Nephron progenitor cell (in vitro differentiated cells): Measurements from ENCODE around the gene IER5.

Source experiments
- DNase-seq: peaks from one replicate; pipeline ENCODE4 v3.0.0; 2021
- H3K27ac Mint-ChIP-seq: 2 replicates; pipeline ENCODE4 v1.8.0; 2021; ENCODE audit warnings: mild to moderate bottlenecking, moderate library complexity, mixed read lengths
- H3K27me3 Mint-ChIP-seq: 2 replicates; pipeline ENCODE4 v1.8.0; 2021; ENCODE audit warnings: mild to moderate bottlenecking, low read depth, mixed read lengths; ENCODE audit not compliant: poor library complexity
- H3K36me3 Mint-ChIP-seq: 2 replicates; pipeline ENCODE4 v1.8.0; 2021; ENCODE audit warnings: low read depth, mixed read lengths
- H3K4me1 Mint-ChIP-seq: 2 replicates; pipeline ENCODE4 v1.8.0; 2021; ENCODE audit warnings: mixed read lengths
- H3K4me3 Mint-ChIP-seq: 2 replicates; pipeline ENCODE4 v1.8.0; 2021; ENCODE audit warnings: mild to moderate bottlenecking, moderate library complexity, mixed read lengths
- H3K9me3 Mint-ChIP-seq: 2 replicates; pipeline ENCODE4 v1.8.0; 2021; ENCODE audit warnings: mild to moderate bottlenecking, moderate library complexity, mixed read lengths
- TF ChIP-seq, protein P1 (sequence below): fragments of 200-600 bp; sonication (generic); IDR thresholded peaks from 2 replicates; pipeline ENCODE4 v1.5.0; 2021; ENCODE audit warnings: antibody characterized with exemption

IER5 gene

GRCh38 chr1:181128592-181129497 lies 40.3 kb downstream of the IER5 start:
- peaks cover 8% of the 10 kb centered on the region for H3K27me3 Mint-ChIP-seq
- H3K27ac Mint-ChIP-seq = peak overlapping the region; percentile 17
- DNase-seq = no peak
- H3K4me1 Mint-ChIP-seq = peaks cover 82% of the 10 kb centered on the region
- H3K4me3 Mint-ChIP-seq = peak overlapping the region; percentile 44
- no peaks in the 10 kb centered on the region for H3K36me3 Mint-ChIP-seq
- TF ChIP-seq, protein P1, sequence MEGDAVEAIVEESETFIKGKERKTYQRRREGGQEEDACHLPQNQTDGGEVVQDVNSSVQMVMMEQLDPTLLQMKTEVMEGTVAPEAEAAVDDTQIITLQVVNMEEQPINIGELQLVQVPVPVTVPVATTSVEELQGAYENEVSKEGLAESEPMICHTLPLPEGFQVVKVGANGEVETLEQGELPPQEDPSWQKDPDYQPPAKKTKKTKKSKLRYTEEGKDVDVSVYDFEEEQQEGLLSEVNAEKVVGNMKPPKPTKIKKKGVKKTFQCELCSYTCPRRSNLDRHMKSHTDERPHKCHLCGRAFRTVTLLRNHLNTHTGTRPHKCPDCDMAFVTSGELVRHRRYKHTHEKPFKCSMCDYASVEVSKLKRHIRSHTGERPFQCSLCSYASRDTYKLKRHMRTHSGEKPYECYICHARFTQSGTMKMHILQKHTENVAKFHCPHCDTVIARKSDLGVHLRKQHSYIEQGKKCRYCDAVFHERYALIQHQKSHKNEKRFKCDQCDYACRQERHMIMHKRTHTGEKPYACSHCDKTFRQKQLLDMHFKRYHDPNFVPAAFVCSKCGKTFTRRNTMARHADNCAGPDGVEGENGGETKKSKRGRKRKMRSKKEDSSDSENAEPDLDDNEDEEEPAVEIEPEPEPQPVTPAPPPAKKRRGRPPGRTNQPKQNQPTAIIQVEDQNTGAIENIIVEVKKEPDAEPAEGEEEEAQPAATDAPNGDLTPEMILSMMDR = no peak
- H3K9me3 Mint-ChIP-seq = no peaks in the 10 kb centered on the region

- no peak for DNase-seq
- Mint-ChIP-seq H3K4me3 (no peak overlapping the region), H3K36me3 (no peaks in the 10 kb centered on the region), H3K27me3 (peaks cover 15% of the 10 kb centered on the region), H3K9me3 (no peaks in the 10 kb centered on the region), H3K27ac (no peak overlapping the region), H3K4me1 (peaks cover 80% of the 10 kb centered on the region)
- TF ChIP-seq, protein P1 = no peak
Measured at GRCh38 chr1:181129771-181130606, 41.5 kb downstream of the IER5 start.

DNA sequence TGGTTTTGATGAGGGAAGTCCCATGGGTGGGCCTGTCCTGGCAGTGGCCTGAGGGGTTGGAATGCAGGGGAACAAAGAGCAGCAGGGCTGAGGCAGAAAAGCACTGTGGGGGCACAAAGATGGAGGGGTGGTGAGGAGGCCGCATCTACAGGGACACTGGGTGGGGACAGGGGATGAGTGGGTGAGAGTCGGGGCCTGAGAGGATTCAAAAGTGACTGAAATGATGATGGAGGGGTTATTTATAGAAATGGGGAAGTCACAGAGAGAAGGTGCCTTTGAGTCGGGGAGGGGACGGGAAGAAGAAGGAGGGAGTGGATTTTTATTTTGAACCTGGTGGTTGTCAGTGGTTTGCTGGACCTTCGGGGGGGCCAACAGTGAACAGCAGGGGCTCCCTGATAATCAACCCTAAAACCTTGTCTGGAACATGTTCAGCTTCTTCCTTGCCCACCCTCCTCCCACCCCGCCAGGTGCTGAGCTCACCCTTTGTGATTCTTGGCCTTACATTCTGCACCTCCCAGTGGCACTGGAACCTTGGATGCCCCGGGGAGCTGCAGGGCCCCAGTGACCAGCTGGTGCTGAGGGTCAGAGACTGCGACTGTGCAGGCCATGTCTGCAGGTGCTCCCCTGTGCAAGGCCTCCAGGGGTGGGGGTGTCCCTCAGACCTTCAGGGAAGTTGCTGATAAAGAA lies 42.9 kb downstream of the IER5 start:
- Mint-ChIP-seq H3K4me3 (no peak overlapping the region), H3K9me3 (no peaks in the 10 kb centered on the region), H3K27ac (no peak overlapping the region), H3K36me3 (no peaks in the 10 kb centered on the region), H3K27me3 (peaks cover 20% of the 10 kb centered on the region), H3K4me1 (peaks cover 84% of the 10 kb centered on the region)
- no peak for DNase-seq
- TF ChIP-seq, protein P1 = no peak

DNA sequence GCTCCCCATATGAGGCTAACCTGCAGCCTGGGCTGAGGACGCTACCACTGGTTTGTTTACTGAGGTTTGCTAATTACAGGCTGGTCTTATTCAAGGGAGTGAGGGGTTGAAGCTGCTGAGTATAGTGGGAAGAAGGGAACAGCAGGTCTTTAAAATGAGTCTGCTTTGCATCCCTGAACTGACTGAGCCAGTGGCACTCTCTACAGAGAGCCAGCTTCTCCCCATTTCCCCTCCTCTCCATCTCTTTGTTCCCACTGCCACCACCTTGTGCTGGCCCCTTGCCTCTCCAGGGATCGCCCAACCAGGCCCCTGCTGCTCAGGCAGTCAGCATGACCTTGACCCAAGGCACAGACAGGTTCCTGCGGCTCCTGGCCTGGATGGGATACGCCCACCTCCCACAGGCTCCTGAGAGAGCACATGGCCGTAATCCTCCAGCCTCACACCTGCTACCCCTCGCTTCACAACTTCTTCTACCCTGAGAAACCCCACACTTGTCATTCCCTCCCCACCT lies 45.0 kb downstream of the IER5 start:
- Mint-ChIP-seq H3K9me3 (no peaks in the 10 kb centered on the region), H3K27ac (peak overlapping the region; percentile 66), H3K4me3 (no peak overlapping the region), H3K4me1 (peaks cover 70% of the 10 kb centered on the region), H3K36me3 (no peaks in the 10 kb centered on the region), H3K27me3 (peaks cover 20% of the 10 kb centered on the region)
- DNase-seq = peak; percentile 35
- TF ChIP-seq, protein P1 = no peak

- H3K4me1 Mint-ChIP-seq = peaks cover 65% of the 10 kb centered on the region
- H3K27me3 Mint-ChIP-seq = peaks cover 20% of the 10 kb centered on the region
- DNase-seq = no peak
- H3K27ac Mint-ChIP-seq = no peak overlapping the region
- TF ChIP-seq, protein P1 = no peak
- H3K36me3 Mint-ChIP-seq = no peaks in the 10 kb centered on the region
- H3K4me3 Mint-ChIP-seq = no peak overlapping the region
- no peaks in the 10 kb centered on the region for H3K9me3 Mint-ChIP-seq
Measured at GRCh38 chr1:181133969-181134418, 45.5 kb downstream of the IER5 start.
